ENCODE measurements around the gene CLOCK. TPM values are rescaled to one million over a fixed set of nuclear protein-coding genes. Genes with fewer than 3 reads are reported as not detected.

CLOCK gene
- total and polyA plus RNA-seq, 2 of the 13 experiments (the other 11 are each of a cell fraction or from before 2014, with no cell fraction given) = 8.8 to 13.5 TPM

DNA sequence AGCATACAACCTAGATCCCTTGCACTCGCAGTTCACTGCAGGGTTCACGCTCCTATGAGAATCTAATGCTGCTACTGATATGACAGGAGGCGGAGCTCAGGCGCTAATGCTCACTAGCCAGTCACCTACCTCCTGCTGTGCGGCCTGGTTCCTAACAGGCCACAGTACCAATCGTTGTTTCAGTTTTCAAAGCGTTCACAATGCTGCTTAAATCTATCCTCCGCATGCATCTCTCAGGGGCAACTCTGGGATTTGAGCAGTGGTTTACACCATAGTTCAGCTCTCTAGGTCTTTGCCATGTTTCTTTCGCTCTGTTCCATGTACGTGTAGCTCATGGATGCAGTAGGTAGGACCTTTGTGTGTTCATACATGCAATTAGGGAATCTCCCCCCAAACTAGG lies 47.2 kb downstream of the CLOCK start:
- no TSS peak for BruUV-seq (replicated peaks)
- no peaks in the 10 kb centered on the region for H3K79me2 ChIP-seq (ENCODE audit: insufficient read depth, low read length)
- peaks cover 8% of the 10 kb centered on the region; the same call in 1 of the 2 replicates for H3K4me1 ChIP-seq (ENCODE audit: insufficient read depth, low read length)
- no peak for ATAC-seq
- CTCF ChIA-PET (ENCODE audit: low intra/inter-chr PET ratio, low total read pairs) = no interaction called here
- in situ Hi-C loops (cut with HindIII; ENCODE audit: extremely low pct_ligation_motif_present, low pct_unique_long_range_greater_than_20kb) = no loop called here
- FAIRE-seq = no peak
- TF ChIP-seq MNT (IDR thresholded peaks at IDR 0.05) (no peak), ZFY (CRISPR knock-in tag; IDR thresholded peaks at IDR 0.05) (no peak), ZNF367 (CRISPR knock-in tag; IDR thresholded peaks at IDR 0.05; ENCODE audit: borderline replicate concordance) (no peak)
- TF ChIP-seq, protein P1, sequence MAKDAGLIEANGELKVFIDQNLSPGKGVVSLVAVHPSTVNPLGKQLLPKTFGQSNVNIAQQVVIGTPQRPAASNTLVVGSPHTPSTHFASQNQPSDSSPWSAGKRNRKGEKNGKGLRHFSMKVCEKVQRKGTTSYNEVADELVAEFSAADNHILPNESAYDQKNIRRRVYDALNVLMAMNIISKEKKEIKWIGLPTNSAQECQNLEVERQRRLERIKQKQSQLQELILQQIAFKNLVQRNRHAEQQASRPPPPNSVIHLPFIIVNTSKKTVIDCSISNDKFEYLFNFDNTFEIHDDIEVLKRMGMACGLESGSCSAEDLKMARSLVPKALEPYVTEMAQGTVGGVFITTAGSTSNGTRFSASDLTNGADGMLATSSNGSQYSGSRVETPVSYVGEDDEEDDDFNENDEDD (CRISPR knock-in tag; IDR thresholded peaks at IDR 0.05; ENCODE audit: borderline replicate concordance) = no peak
- H3K4me3 ChIP-seq (replicated peaks in 1 of 3; ENCODE audit: insufficient read depth in 1 of 3, low read depth in 2 of 3, low read length in 3 of 3) = no peak overlapping the region
- no peak overlapping the region for H3K27ac ChIP-seq (ENCODE audit: extremely low read length, insufficient read depth, low read length)
- DNase-seq (ENCODE audit: low spot score) = no peak
- intact Hi-C loops (cut with micrococcal nuclease; ENCODE audit: unreplicated experiment) = no loop called here
- no peaks in the 10 kb centered on the region for H3K9me3 ChIP-seq (ENCODE audit: low read length)
- no peak overlapping the region for H3K9ac ChIP-seq (ENCODE audit: insufficient read depth, low read depth, low read length)
- H3K27me3 ChIP-seq (ENCODE audit: control insufficient read depth in 1 of 2, insufficient read depth in 2 of 2, low read length in 2 of 2) = no peaks in the 10 kb centered on the region
- no peaks in the 10 kb centered on the region for H4K20me1 ChIP-seq (ENCODE audit: insufficient read depth, low read length)
- no peak overlapping the region for H2AFZ ChIP-seq (ENCODE audit: low read length)
- POLR2A ChIA-PET = interaction anchor here (0.6 kb wide), 1 partner anchor 63 kb away, joined by 3 read pairs; no protein-coding TSS in a partner anchor
- 98% methylated on average over 10 of the region's 10 CpGs for WGBS (ENCODE audit: low lambda C conversion rate)
- H3K4me2 ChIP-seq (ENCODE audit: low read depth, low read length) = no peak overlapping the region
- H3K36me3 ChIP-seq (replicated peaks in 1 of 2; ENCODE audit: control insufficient read depth in 1 of 2, insufficient read depth in 2 of 2, low read length in 2 of 2) = peaks cover 2 to 7% of the 10 kb centered on the region in 2 experiments; a peak in 2 of 5 replicates

DNA sequence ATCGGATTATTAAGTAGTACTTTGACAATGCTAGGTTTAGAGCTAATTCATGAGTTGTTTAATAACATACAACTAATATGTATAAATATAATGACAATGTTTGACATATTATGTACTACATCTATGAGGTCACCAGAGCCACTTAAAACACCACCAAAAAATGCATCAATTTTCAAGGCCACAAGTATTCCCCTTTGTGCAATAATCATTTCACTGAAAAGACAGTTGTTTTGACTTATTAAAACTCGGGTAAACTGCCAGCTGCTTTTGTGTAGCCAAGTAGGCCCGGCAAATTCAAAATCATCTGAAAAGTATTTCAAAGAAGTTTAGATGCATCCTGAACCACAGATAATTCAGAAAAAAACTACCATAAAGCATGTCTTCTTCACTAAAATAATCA lies 48.7 kb downstream of the CLOCK start:
- Histone ChIP-seq H3K36me3 (replicated peaks in 1 of 2; ENCODE audit: control insufficient read depth in 1 of 2, insufficient read depth in 2 of 2, low read length in 2 of 2) (peaks cover 2 to 6% of the 10 kb centered on the region in 2 experiments; a peak in 2 of 5 replicates), H3K9me3 (ENCODE audit: low read length) (no peaks in the 10 kb centered on the region), H2AFZ (ENCODE audit: low read length) (no peak overlapping the region), H3K79me2 (ENCODE audit: insufficient read depth, low read length) (no peaks in the 10 kb centered on the region), H3K27ac (ENCODE audit: extremely low read length, insufficient read depth, low read length) (no peak overlapping the region), H3K4me1 (ENCODE audit: insufficient read depth, low read length) (peaks cover 8% of the 10 kb centered on the region; the same call in 1 of the 2 replicates), H4K20me1 (ENCODE audit: insufficient read depth, low read length) (no peaks in the 10 kb centered on the region), H3K27me3 (ENCODE audit: control insufficient read depth in 1 of 2, insufficient read depth in 2 of 2, low read length in 2 of 2) (no peaks in the 10 kb centered on the region), H3K9ac (ENCODE audit: insufficient read depth, low read depth, low read length) (no peak overlapping the region), H3K4me2 (ENCODE audit: low read depth, low read length) (no peak overlapping the region), H3K4me3 (replicated peaks in 1 of 3; ENCODE audit: insufficient read depth in 1 of 3, low read depth in 2 of 3, low read length in 3 of 3) (no peak overlapping the region)
- BruUV-seq (replicated peaks) = no TSS peak
- TF ChIP-seq NR2F1 (CRISPR knock-in tag; IDR thresholded peaks at IDR 0.05) (no peak), ZNF790 (CRISPR knock-in tag; IDR thresholded peaks at IDR 0.05; ENCODE audit: borderline replicate concordance) (no peak)
- WGBS (ENCODE audit: low lambda C conversion rate) = 93% methylated on average over 3 of the region's 3 CpGs
- no peak for DNase-seq (ENCODE audit: low spot score)
- POLR2A ChIA-PET = no interaction called here
- in situ Hi-C loops (cut with HindIII; ENCODE audit: extremely low pct_ligation_motif_present, low pct_unique_long_range_greater_than_20kb) = no loop called here
- ATAC-seq = no peak
- intact Hi-C loops (cut with micrococcal nuclease; ENCODE audit: unreplicated experiment) = no loop called here
- no peak for FAIRE-seq
- CTCF ChIA-PET (ENCODE audit: low intra/inter-chr PET ratio, low total read pairs) = no interaction called here
